Transverse colon (tissue), 4 donors: ENCODE data around the gene ERP27. TPM values are rescaled to one million over a fixed set of nuclear protein-coding genes. Genes with fewer than 3 reads are reported as not detected.

ENCODE experiments used
- DNase-seq: peaks from one replicate; pipeline ENCODE4 v3.0.0-alpha.2; 2019
- H3K27ac ChIP-seq, 4 donors: fragments of 200-600 bp; sonication (generic); 2 replicates each; pipeline ENCODE4 v1.5.1; 2016 to 2018; ENCODE audit warnings: inconsistent platforms in 4 of 4
- H3K27me3 ChIP-seq: fragments of 200-600 bp; sonication (generic); 2 replicates; pipeline ENCODE4 v1.5.1; 2017; ENCODE audit warnings: inconsistent platforms
- H3K36me3 ChIP-seq, 4 donors: fragments of 200-600 bp; sonication (generic); 2 replicates each; pipeline ENCODE4 v1.5.1; 2017 to 2019; ENCODE audit warnings: inconsistent platforms in 4 of 4
- H3K4me1 ChIP-seq, 4 donors: fragments of 200-600 bp; sonication (generic); 2 replicates each; pipeline ENCODE4 v1.5.1; 2017 to 2020; ENCODE audit warnings: inconsistent platforms in 4 of 4
- H3K4me3 ChIP-seq, 4 donors: fragments of 200-600 bp; sonication (generic); 1 replicate in 1 of 4; 2 replicates in 3 of 4; pipeline versions ENCODE4 v1.5.1 to v1.6.1; 2017 to 2019; ENCODE audit warnings: inconsistent platforms in 4 of 4
- H3K9me3 ChIP-seq, 2 donors: fragments of 200-600 bp; sonication (generic); 2 replicates each; pipeline ENCODE4 v1.5.1; 2017 to 2019; ENCODE audit warnings: inconsistent platforms in 2 of 2
- EP300 ChIP-seq: sonication (generic); formaldehyde crosslinking; IDR thresholded peaks from one replicate; pipeline ENCODE4 v1.6.1; 2017; ENCODE audit warnings: antibody characterized with exemption, low read depth
- POLR2A ChIP-seq: fragments of 450-650 bp; IDR thresholded peaks from one replicate; pipeline ENCODE4 v1.6.1; 2016; ENCODE audit warnings: antibody characterized with exemption, mild to moderate bottlenecking, moderate library complexity
- POLR2AphosphoS5 ChIP-seq, 3 donors: sonication (generic); formaldehyde crosslinking; IDR thresholded peaks; one replicate each; pipeline ENCODE4 v1.6.1; 2016; ENCODE audit warnings: antibody characterized with exemption in 3 of 3
- WGBS, 2 donors: methylation state at CpG; one replicate each; pipeline ENCODE4 v1.1.5; 2018; ENCODE audit warnings: low coverage in 1 of 2; 5-methylcytosine and 5-hydroxymethylcytosine counted together
- in situ Hi-C, 4 donors: fragments of 200-750 bp; cut with MboI; loops; one replicate each; pipeline versions ENCODE4 v1.15.0 to v1.15.1; 2017; ENCODE audit warnings: low sequenced_read_pairs in 3 of 4, low pct_ligation_motif_present in 1 of 4, low pct_unique_long_range_greater_than_20kb in 1 of 4
- intact Hi-C: fragments of 100-400 bp; cut with DNase I; formaldehyde crosslinking; loops from one replicate; pipeline ENCODE4 v1.15.1; 2023; ENCODE audit warnings: low total_unique reads
- total RNA-seq, 4 donors: library from RNA; depleted of rRNA; stranded (reverse); fragments of >200 nt; gene quantifications; one replicate each; pipeline ENCODE4 v1.1.0, GENCODE V29; 2016
- TF ChIP-seq, protein P1 (sequence below), 5 experiments: fragments of 200-600 bp in 3 of 5; fragments of 450-650 bp in 2 of 5; sonication (generic) in 3 of 5; IDR thresholded peaks; 1 replicate in 2 of 5; 2 replicates in 3 of 5; pipeline ENCODE4 v1.5.1; 2016 to 2017; ENCODE audit warnings: antibody characterized with exemption in 5 of 5, inconsistent platforms in 3 of 5, mild to moderate bottlenecking in 2 of 5, moderate library complexity in 1 of 5

ERP27 gene
- total RNA-seq, 4 donors from 2014 or later: 0.64 to 2.6 TPM; not detected in 2

DNA sequence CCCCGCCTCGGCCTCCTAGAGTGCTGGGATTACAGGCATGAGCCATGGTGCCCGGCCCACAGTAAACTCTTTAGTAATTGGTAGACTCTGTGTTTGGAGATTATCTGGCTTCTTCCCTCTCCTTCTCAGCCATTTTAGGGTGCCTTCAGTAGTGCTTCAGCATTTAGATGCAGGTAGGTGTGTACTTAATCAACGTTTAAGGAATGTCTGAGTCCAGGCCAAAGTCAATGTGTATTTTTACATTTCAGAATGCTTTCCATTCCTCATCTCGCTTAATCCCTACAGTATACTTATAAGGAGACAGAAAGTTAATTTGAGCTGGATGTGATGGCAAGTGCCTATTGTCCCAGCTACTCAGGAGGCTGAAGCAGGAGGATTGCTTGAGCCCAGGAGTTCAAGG lies 32.2 kb downstream of the ERP27 start:
- Histone ChIP-seq H3K4me1 (peaks cover 0 to 12% (median 0%) of the 10 kb centered on the region in 4 donors), H3K9me3 (no peaks in the 10 kb centered on the region), H3K27me3 (no peaks in the 10 kb centered on the region), H3K27ac (no peak overlapping the region), H3K4me3 (no peak overlapping the region), H3K36me3 (no peaks in the 10 kb centered on the region)
- intact Hi-C loops: no loop called here
- TF ChIP-seq POLR2A: no peak
- no peak for TF ChIP-seq POLR2AphosphoS5 (IDR thresholded peaks at IDR 0.05)
- TF ChIP-seq, protein P1, sequence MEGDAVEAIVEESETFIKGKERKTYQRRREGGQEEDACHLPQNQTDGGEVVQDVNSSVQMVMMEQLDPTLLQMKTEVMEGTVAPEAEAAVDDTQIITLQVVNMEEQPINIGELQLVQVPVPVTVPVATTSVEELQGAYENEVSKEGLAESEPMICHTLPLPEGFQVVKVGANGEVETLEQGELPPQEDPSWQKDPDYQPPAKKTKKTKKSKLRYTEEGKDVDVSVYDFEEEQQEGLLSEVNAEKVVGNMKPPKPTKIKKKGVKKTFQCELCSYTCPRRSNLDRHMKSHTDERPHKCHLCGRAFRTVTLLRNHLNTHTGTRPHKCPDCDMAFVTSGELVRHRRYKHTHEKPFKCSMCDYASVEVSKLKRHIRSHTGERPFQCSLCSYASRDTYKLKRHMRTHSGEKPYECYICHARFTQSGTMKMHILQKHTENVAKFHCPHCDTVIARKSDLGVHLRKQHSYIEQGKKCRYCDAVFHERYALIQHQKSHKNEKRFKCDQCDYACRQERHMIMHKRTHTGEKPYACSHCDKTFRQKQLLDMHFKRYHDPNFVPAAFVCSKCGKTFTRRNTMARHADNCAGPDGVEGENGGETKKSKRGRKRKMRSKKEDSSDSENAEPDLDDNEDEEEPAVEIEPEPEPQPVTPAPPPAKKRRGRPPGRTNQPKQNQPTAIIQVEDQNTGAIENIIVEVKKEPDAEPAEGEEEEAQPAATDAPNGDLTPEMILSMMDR (IDR thresholded peaks at IDR 0.05): no peak
- TF ChIP-seq EP300: no peak
- no peak for DNase-seq
- in situ Hi-C loops: no loop called here
- 87 to 89% methylated on average over 5 of the region's 5 CpGs for WGBS, 2 donors

GRCh38 chr12:14905269-14906004 lies 32.9 kb downstream of the ERP27 start:
- TF ChIP-seq EP300: no peak
- TF ChIP-seq, protein P1 (IDR thresholded peaks at IDR 0.05): no peak
- no peak for TF ChIP-seq POLR2AphosphoS5 (IDR thresholded peaks at IDR 0.05)
- TF ChIP-seq POLR2A: no peak
- H3K27me3 ChIP-seq: no peaks in the 10 kb centered on the region
- no peak for DNase-seq
- H3K9me3 ChIP-seq: no peaks in the 10 kb centered on the region
- WGBS, 2 donors: 58 to 66% methylated on average over 3 to 5 of the region's 5 CpGs
- H3K27ac ChIP-seq: peak overlapping the region in 3 of 4 donors; percentile 4 to 26 (median 8)
- H3K36me3 ChIP-seq: no peaks in the 10 kb centered on the region
- intact Hi-C loops: no loop called here
- peaks cover 0 to 12% (median 0%) of the 10 kb centered on the region in 4 donors for H3K4me1 ChIP-seq
- H3K4me3 ChIP-seq: no peak overlapping the region
- in situ Hi-C loops: no loop called here

GRCh38 chr12:14904854-14905253 lies 33.5 kb downstream of the ERP27 start:
- DNase-seq: no peak
- H3K4me3 ChIP-seq: no peak overlapping the region
- 74 to 90% methylated on average over 2 to 8 of the region's 8 CpGs for WGBS, 2 donors
- H3K27me3 ChIP-seq: no peaks in the 10 kb centered on the region
- intact Hi-C loops (no loop called here), in situ Hi-C loops (no loop called here)
- H3K9me3 ChIP-seq: no peaks in the 10 kb centered on the region
- H3K36me3 ChIP-seq: no peaks in the 10 kb centered on the region
- H3K4me1 ChIP-seq: peaks cover 0 to 7% (median 0%) of the 10 kb centered on the region in 4 donors
- H3K27ac ChIP-seq: peak overlapping the region in 1 of 4 donors; percentile 26
- TF ChIP-seq POLR2AphosphoS5 (IDR thresholded peaks at IDR 0.05) (no peak), EP300 (no peak)

DNA sequence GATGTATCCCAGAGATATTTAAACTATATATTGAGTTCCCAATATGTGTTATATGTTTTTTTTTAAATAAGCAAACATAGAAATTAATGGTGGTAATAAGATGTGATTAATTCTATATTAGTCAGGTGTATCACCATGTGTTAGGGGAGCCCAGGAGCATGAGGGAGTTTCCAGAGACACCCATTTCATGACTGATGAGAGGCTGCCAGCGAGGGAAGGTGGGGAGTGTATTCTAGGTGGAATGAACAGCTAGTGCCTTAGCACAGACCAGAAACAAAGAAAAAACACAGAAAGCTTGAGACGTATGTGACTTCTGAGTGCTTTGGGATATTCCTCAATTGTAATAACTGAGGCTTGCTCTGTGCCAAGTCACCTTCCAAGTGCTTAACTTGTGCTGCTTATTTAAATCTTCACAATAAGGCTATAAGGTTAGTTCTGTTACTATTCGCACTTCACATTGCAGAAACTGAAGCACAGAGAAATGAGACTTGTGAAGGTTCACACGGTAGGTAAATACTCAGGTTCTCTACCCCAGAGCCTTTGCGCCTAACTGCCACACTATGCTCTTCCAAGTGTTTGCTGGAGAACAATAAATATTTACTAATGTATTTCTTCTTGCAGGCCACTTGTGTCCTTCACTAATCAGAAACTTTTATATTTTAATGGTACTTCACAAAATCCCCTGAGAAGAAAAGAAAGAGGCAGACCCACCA lies 34.8 kb downstream of the ERP27 start:
- Histone ChIP-seq H3K9me3 (no peaks in the 10 kb centered on the region), H3K27ac (no peak overlapping the region)
- in situ Hi-C loops: no loop called here

More for the DNA sequence above, 34.8 kb downstream of the ERP27 start:
- intact Hi-C loops: no loop called here
- DNase-seq: no peak
- H3K4me3 ChIP-seq: no peak overlapping the region
- TF ChIP-seq EP300 (no peak), POLR2AphosphoS5 (IDR thresholded peaks at IDR 0.05) (no peak), POLR2A (no peak)
- TF ChIP-seq, protein P1 (IDR thresholded peaks at IDR 0.05): no peak
- no peaks in the 10 kb centered on the region for H3K27me3 ChIP-seq
- H3K4me1 ChIP-seq: peaks cover 0 to 6% (median 0%) of the 10 kb centered on the region in 4 donors
- WGBS, 2 donors: 90 to 92% methylated on average over 5 of the region's 5 CpGs
- no peaks in the 10 kb centered on the region for H3K36me3 ChIP-seq
